ENCODE data around the gene GRM4.

- TF ChIP-seq GATA2 (IDR thresholded peaks at IDR 0.05; ENCODE audit: low read depth, low read length) = no peak
- no peak for TF ChIP-seq GATA3 (IDR thresholded peaks at IDR 0.05; ENCODE audit: low read depth, low read length)
Observed at GRCh38 chr6:34106421-34106820, 39.5 kb downstream of the GRM4 start.
